Measurements from ENCODE around the gene C1orf159.

DNA sequence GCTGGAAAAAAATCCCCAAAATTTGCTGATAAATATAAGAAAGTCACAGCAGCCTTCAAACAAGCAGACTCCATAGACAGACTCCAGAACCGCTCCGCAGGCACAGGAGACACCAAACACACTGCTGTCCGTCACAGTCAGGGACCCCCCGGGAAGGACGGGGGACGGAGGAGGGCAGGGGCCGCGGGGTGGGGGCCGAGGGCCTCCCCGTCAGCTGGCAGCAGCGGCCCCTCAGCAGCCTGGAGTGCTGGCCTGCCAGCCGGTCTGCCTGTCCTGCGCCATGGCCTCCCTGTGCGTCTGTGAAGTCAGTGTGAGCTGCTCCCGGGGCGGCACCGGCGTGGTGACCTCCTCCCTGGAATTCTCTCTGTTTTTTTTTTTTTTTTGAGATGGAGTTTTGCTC lies 10.1 kb upstream of the C1orf159 start:
- no peak for TF ChIP-seq POLR2A (IDR thresholded peaks at IDR 0.05)
- TF ChIP-seq, protein P1, sequence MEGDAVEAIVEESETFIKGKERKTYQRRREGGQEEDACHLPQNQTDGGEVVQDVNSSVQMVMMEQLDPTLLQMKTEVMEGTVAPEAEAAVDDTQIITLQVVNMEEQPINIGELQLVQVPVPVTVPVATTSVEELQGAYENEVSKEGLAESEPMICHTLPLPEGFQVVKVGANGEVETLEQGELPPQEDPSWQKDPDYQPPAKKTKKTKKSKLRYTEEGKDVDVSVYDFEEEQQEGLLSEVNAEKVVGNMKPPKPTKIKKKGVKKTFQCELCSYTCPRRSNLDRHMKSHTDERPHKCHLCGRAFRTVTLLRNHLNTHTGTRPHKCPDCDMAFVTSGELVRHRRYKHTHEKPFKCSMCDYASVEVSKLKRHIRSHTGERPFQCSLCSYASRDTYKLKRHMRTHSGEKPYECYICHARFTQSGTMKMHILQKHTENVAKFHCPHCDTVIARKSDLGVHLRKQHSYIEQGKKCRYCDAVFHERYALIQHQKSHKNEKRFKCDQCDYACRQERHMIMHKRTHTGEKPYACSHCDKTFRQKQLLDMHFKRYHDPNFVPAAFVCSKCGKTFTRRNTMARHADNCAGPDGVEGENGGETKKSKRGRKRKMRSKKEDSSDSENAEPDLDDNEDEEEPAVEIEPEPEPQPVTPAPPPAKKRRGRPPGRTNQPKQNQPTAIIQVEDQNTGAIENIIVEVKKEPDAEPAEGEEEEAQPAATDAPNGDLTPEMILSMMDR (IDR thresholded peaks at IDR 0.05) = no peak
